IMR-90 (cell line): ENCODE data around the gene HAUS7.

Experiments
- BHLHE40 ChIP-seq: fragments of 150-350 bp; IDR thresholded peaks from 2 replicates; pipeline ENCODE4 v1.6.1; 2016; ENCODE audit warnings: mild to moderate bottlenecking, low read depth, low read length
- CEBPB ChIP-seq: IDR thresholded peaks from 2 replicates; pipeline ENCODE4 v1.6.1; 2012; ENCODE audit warnings: low read depth, low read length, improper control_type of control experiment
- CTCF ChIP-seq: conservative IDR thresholded peaks from 2 replicates; pipeline ENCODE4 v1.5.1; 2012; ENCODE audit warnings: mild to moderate bottlenecking, low read depth, low read length, improper control_type of control experiment
- MAFK ChIP-seq: IDR thresholded peaks from 2 replicates; pipeline ENCODE4 v1.6.1; 2012; ENCODE audit warnings: low read depth, low read length, improper control_type of control experiment
- MAZ ChIP-seq: IDR thresholded peaks from 2 replicates; pipeline ENCODE4 v1.6.1; 2012; ENCODE audit warnings: low read depth, mild to moderate bottlenecking, low read length, improper control_type of control experiment, moderate library complexity, borderline replicate concordance
- POLR2A ChIP-seq: IDR thresholded peaks from 2 replicates; pipeline ENCODE4 v1.6.1; 2012; ENCODE audit warnings: mild to moderate bottlenecking, low read depth, low read length
- RCOR1 ChIP-seq: IDR thresholded peaks from 2 replicates; pipeline ENCODE4 v1.6.1; 2012; ENCODE audit warnings: mild to moderate bottlenecking, low read length, improper control_type of control experiment; ENCODE audit not compliant: insufficient replicate concordance
- RFX5 ChIP-seq: IDR thresholded peaks from 2 replicates; pipeline ENCODE4 v1.8.0; 2012; ENCODE audit warnings: low read depth, mild to moderate bottlenecking, low read length, moderate library complexity

GRCh38 chrX:153426204-153426603 is 44.2 kb downstream of the HAUS7 start:
- TF ChIP-seq CTCF = no peak
- no peak for TF ChIP-seq BHLHE40
- no peak for TF ChIP-seq POLR2A
- no peak for TF ChIP-seq RFX5
- TF ChIP-seq MAFK = no peak
- TF ChIP-seq RCOR1 = no peak
- no peak for TF ChIP-seq CEBPB
- no peak for TF ChIP-seq MAZ
